Mesothelial cell of epicardium (in vitro differentiated cells): ENCODE data around the gene KCTD6. TPM values are rescaled to one million over a fixed set of nuclear protein-coding genes. Genes with fewer than 3 reads are reported as not detected.

Source experiments
- DNase-seq, 2 experiments: peaks; one replicate each; pipeline ENCODE4 v3.0.0; 2021; ENCODE audit warnings: low spot score in 2 of 2; ENCODE audit not compliant: unreplicated experiment in 2 of 2
- H3K27ac Mint-ChIP-seq: 2 replicates; pipeline ENCODE4 v1.8.0; 2021; ENCODE audit warnings: mixed read lengths
- H3K27me3 Mint-ChIP-seq: 2 replicates; pipeline ENCODE4 v1.8.0; 2021; ENCODE audit warnings: low read depth, mixed read lengths
- H3K36me3 Mint-ChIP-seq: 2 replicates; pipeline ENCODE4 v1.8.0; 2021; ENCODE audit warnings: mixed read lengths
- H3K4me1 Mint-ChIP-seq: 2 replicates; pipeline ENCODE4 v1.8.0; 2021; ENCODE audit warnings: mixed read lengths
- H3K4me3 Mint-ChIP-seq: 2 replicates; pipeline ENCODE4 v1.8.0; 2021; ENCODE audit warnings: mild to moderate bottlenecking, moderate library complexity, mixed read lengths
- H3K9me3 Mint-ChIP-seq: 2 replicates; pipeline ENCODE4 v1.8.0; 2021; ENCODE audit warnings: mixed read lengths
- total RNA-seq: library from RNA; stranded (reverse); gene quantifications from 3 replicates; pipeline ENCODE4 v1.2.1, GENCODE V29; 2021
- TF ChIP-seq, protein P1 (sequence below): fragments of 200-600 bp; sonication (generic); IDR thresholded peaks from one replicate; pipeline ENCODE4 v1.5.0; 2021; ENCODE audit warnings: antibody characterized with exemption; ENCODE audit not compliant: unreplicated experiment

The KCTD6 gene
- total RNA-seq, 1 donor from 2014 or later: 13.1 TPM

DNA sequence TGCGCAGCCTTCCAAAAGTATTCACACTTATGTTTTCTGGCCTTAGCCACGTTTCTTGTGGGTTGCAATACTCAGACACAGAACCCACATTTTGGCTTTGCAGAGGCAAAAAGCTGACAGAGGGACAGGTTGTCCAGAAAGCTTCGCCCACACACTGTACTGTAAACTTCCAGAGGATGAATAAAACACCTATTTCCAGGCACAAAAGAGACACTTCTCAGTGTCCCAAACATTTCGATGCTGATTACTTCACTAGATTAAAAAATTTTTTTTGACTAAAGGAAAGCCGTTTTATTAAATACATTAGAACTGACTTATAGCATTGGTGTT, 28.0 kb upstream of the KCTD6 start:
- Mint-ChIP-seq H3K9me3 (no peaks in the 10 kb centered on the region), H3K27ac (no peak overlapping the region), H3K4me3 (peak overlapping the region; percentile 38), H3K4me1 (peaks cover 13% of the 10 kb centered on the region), H3K36me3 (no peaks in the 10 kb centered on the region), H3K27me3 (no peaks in the 10 kb centered on the region)
- TF ChIP-seq, protein P1, sequence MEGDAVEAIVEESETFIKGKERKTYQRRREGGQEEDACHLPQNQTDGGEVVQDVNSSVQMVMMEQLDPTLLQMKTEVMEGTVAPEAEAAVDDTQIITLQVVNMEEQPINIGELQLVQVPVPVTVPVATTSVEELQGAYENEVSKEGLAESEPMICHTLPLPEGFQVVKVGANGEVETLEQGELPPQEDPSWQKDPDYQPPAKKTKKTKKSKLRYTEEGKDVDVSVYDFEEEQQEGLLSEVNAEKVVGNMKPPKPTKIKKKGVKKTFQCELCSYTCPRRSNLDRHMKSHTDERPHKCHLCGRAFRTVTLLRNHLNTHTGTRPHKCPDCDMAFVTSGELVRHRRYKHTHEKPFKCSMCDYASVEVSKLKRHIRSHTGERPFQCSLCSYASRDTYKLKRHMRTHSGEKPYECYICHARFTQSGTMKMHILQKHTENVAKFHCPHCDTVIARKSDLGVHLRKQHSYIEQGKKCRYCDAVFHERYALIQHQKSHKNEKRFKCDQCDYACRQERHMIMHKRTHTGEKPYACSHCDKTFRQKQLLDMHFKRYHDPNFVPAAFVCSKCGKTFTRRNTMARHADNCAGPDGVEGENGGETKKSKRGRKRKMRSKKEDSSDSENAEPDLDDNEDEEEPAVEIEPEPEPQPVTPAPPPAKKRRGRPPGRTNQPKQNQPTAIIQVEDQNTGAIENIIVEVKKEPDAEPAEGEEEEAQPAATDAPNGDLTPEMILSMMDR: no peak
- DNase-seq: no peak

DNA sequence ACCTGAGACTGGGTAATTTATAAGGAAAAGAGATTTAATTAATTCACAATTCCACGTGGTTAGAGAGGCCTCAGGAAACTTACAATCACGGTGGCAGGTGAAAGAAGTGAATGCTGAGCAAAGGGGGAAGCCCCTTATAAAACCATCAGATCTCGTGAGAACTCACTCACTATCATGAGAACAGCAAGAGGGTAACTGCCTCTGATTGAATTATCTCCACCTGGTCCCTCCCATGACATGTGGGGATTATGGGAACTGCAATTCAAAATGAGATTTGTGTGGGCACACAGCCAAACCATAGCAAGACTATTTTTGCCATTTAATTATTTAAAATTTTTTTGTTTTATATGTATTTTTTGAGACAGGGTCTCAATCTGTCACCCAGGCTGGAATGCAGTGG, 27.0 kb upstream of the KCTD6 start:
- Mint-ChIP-seq H3K4me1 (peaks cover 15% of the 10 kb centered on the region), H3K27ac (no peak overlapping the region), H3K36me3 (no peaks in the 10 kb centered on the region), H3K27me3 (no peaks in the 10 kb centered on the region), H3K9me3 (no peaks in the 10 kb centered on the region), H3K4me3 (no peak overlapping the region)
- TF ChIP-seq, protein P1: no peak
- DNase-seq: no peak

DNA sequence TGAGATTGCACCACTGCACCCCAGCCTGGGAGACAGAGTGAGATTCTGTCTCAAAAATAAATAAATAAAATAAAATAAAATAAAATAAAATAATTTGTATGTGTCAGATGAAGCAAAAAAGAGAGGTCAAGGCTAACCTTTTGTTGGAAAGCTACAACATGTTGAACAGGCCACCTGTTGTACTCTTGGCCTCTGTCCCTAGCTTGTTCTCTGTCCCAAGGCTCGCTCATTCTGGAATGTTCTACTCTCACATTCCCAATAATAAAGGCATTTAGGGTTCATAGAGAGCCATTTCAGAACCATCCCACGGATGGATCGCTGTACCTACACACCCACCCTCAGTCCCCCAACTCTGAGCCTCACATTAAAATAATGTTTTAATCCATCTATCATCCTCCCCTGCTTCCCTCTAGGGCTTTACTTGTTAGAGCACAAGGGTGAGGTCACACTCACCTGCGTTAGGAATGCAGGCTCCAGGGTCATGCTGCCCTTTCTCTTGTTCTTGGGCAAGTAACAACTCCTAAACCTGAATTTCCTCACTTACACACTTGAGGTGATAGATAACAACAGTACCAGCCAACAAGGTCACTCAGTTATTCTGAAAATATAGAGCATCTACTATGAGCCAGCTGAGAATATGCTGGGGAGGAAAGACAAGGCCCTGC, 24.9 kb upstream of the KCTD6 start:
- Mint-ChIP-seq H3K4me1 (peaks cover 33% of the 10 kb centered on the region), H3K27me3 (no peaks in the 10 kb centered on the region), H3K4me3 (no peak overlapping the region), H3K27ac (no peak overlapping the region), H3K9me3 (no peaks in the 10 kb centered on the region), H3K36me3 (no peaks in the 10 kb centered on the region)
- TF ChIP-seq, protein P1: no peak
- DNase-seq: no peak

DNA sequence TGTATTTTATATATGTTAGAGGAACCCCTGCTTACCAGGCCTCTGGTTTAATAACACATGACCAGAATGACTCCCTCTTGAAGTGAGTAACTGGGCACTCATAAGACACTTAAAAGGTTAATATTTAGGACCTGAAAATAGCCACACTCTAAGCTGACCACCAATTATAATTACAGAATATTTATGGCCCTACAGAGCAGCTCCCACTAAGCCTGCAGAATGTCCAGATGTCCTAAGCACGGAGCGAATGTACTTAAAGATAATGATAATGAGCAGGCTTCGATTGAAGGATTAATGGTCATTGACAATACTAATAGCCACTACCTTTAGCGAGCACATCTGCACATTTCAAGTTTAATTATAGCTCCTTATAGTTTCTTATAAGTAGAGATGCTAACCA, 22.8 kb upstream of the KCTD6 start:
- Mint-ChIP-seq H3K4me3 (no peak overlapping the region), H3K27ac (no peak overlapping the region), H3K27me3 (no peaks in the 10 kb centered on the region), H3K36me3 (no peaks in the 10 kb centered on the region), H3K9me3 (no peaks in the 10 kb centered on the region), H3K4me1 (peaks cover 28% of the 10 kb centered on the region)
- no peak for DNase-seq
- TF ChIP-seq, protein P1: no peak

DNA sequence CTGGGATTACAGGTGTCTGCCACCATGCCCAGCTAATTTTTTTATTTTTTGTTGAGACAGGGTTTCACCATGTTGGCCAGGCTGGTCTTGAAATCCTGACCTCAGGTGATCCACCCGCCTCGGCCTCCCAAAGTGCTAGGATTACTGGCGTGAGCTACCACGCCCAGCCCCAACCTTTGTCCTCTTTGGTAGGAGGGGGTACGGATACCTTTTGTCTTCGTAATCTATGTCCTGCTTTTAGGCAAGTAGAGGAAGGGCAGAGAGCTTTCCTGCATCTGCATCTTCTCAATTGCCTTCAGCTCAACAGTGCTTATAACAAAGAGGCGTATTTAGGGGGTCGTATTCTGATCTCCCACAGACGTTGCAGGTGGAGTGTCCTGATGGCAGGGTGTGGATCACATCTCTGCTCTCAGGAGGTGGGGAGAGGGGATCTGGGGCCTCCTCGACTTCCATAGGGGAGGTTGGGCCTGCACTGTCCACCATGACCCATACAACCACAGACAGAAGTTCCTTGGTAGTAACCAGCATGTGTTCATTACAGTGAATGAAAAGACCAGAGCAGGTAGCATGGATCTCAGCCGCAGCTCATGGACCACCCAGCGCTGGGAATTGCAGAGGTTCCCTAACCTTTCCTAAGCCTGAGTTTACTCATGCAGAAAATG, 21.4 kb upstream of the KCTD6 start:
- H3K27me3 Mint-ChIP-seq: no peaks in the 10 kb centered on the region
- H3K4me3 Mint-ChIP-seq: no peak overlapping the region
- DNase-seq: no peak
- peak overlapping the region; percentile 83 for H3K27ac Mint-ChIP-seq
- no peaks in the 10 kb centered on the region for H3K36me3 Mint-ChIP-seq
- TF ChIP-seq, protein P1: no peak
- H3K4me1 Mint-ChIP-seq: peaks cover 30% of the 10 kb centered on the region
- no peaks in the 10 kb centered on the region for H3K9me3 Mint-ChIP-seq
